Kidney (tissue), 14 donors: Measurements from ENCODE around the gene BCAS3. TPM values are rescaled to one million over a fixed set of nuclear protein-coding genes. Genes with fewer than 3 reads are reported as not detected.
A peak's percentile ranks its signal among the peaks of the same experiment; 100 is the strongest.

Experiments
- DNase-seq, 5 donors: peaks; one replicate each; pipeline ENCODE4 v3.0.0-alpha.2; 2013 to 2020
- FAIRE-seq: peaks from 2 replicates; lab custom pipeline; 2012; peaks lifted over from hg19 to GRCh38; lab: Jason Lieb, UNC
- H3K27ac ChIP-seq, 2 donors: one replicate each; pipeline ENCODE4 v1.7.0; 2013; ENCODE audit warnings: low read depth in 2 of 2, low read length in 2 of 2, inconsistent platforms in 1 of 2
- H3K27me3 ChIP-seq: one replicate; pipeline ENCODE4 v1.7.1; 2013; ENCODE audit warnings: low read length, inconsistent platforms; ENCODE audit not compliant: control insufficient read depth, insufficient read depth
- H3K36me3 ChIP-seq, 3 donors: one replicate each; pipeline versions ENCODE4 v1.7.0 to v1.7.1; 2013; ENCODE audit warnings: low read length in 3 of 3, control low read depth in 1 of 3, inconsistent platforms in 1 of 3; ENCODE audit not compliant: insufficient read depth in 3 of 3, control insufficient read depth in 2 of 3
- H3K4me1 ChIP-seq, 3 donors: one replicate each; pipeline versions ENCODE4 v1.7.0 to v1.7.1; 2013; ENCODE audit warnings: low read length in 3 of 3, inconsistent platforms in 1 of 3, low read depth in 1 of 3; ENCODE audit not compliant: control insufficient read depth in 2 of 3, insufficient read depth in 2 of 3
- H3K4me3 ChIP-seq, 3 donors: one replicate each; pipeline versions ENCODE4 v1.7.0 to v1.8.1; 2013; ENCODE audit warnings: low read length in 3 of 3, control low read depth in 1 of 3, inconsistent platforms in 1 of 3
- H3K9ac ChIP-seq, 3 donors: one replicate each; pipeline versions ENCODE4 v1.7.0 to v1.7.1; 2013; ENCODE audit warnings: low read length in 3 of 3, control low read depth in 1 of 3, inconsistent platforms in 1 of 3
- H3K9me3 ChIP-seq, 3 donors: one replicate each; pipeline versions ENCODE4 v1.7.0 to v1.7.1; 2013; ENCODE audit warnings: low read length in 3 of 3, control low read depth in 1 of 3, inconsistent platforms in 1 of 3; ENCODE audit not compliant: control insufficient read depth in 2 of 3, insufficient read depth in 1 of 3
- intact Hi-C: fragments of 100-400 bp; cut with DNase I; formaldehyde crosslinking; loops from one replicate; pipeline ENCODE4 v1.11.1; 2022
- polyA plus RNA-seq: library from polyadenylated mRNA; stranded (reverse); fragments of 350-450 nt; fragmentation: Illumina TruSeq; extraction: RNeasy Lipid Tissue Mini Kit (QIAGEN cat#74804); gene quantifications from one replicate; pipeline ENCODE4 v1.2.3, GENCODE V29; 2014; ENCODE audit warnings: low read depth, low replicate concordance; ENCODE audit not compliant: insufficient read depth
- total RNA-seq: library from RNA; stranded (reverse); fragmentation: NEBNext Ultra II Directional; extraction: Animal tissue kit (Norgen Biotek cat#: 25700); gene quantifications from one replicate; pipeline ENCODE4 v1.2.1, GENCODE V29; 2021
- TF ChIP-seq, protein P1 (sequence below): IDR thresholded peaks from 3 replicates; pipeline ENCODE4 v1.5.1; 2012; ENCODE audit warnings: mild to moderate bottlenecking, moderate library complexity, borderline replicate concordance; ENCODE audit not compliant: insufficient read depth; ENCODE audit errors: extremely low read depth
- donor health status: control.
- donor health status: control.
- donor health status: control.
- donor health status: control.
- donor health status: control.
- donor health status: DM: yes; HTN: yes; CAD: no.
- donor health status: Normal renal cell carcinoma (clear cell type).

Gene BCAS3
- total and polyA plus RNA-seq, 2 donors from 2014 or later: 18.3 to 44.1 TPM

DNA sequence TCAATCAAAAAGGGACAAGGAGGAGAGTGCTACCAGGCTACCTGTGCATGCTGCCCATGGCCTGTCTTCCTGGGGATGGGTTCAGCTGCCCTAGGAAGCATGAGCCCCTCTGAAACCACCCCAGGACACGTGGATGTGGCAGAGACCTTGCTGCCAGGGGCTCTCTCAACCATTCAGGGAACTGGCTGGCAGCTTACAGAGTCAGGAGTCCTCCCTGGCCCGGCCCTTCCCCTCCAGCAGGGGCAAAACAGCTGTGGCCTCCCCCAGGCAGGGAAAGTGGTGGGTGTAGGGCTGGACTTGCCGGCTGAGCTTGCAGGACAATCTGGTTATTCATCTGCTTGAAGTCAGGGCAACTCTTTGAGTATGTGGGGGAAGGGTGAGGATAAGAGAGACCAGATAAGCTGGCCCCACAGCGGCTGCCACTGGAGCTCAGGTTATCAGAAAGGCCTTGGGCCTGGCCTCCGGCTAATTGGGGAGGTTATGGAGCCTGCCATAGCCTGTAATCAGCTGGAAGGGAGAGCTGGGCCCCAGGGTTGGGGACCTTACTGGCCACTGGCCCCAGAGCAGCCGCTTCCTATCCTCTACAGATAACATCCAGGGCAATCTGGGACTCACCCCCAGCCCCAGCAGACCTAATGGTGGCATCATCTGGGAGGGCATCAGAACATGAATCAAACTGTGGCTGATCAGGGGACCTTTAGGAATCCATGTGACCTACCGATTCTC lies 716.4 kb downstream of the BCAS3 start:
- peak overlapping the region in 1 of 3 donors; percentile 46 for H3K9ac ChIP-seq
- no peak overlapping the region for H3K4me3 ChIP-seq

DNA sequence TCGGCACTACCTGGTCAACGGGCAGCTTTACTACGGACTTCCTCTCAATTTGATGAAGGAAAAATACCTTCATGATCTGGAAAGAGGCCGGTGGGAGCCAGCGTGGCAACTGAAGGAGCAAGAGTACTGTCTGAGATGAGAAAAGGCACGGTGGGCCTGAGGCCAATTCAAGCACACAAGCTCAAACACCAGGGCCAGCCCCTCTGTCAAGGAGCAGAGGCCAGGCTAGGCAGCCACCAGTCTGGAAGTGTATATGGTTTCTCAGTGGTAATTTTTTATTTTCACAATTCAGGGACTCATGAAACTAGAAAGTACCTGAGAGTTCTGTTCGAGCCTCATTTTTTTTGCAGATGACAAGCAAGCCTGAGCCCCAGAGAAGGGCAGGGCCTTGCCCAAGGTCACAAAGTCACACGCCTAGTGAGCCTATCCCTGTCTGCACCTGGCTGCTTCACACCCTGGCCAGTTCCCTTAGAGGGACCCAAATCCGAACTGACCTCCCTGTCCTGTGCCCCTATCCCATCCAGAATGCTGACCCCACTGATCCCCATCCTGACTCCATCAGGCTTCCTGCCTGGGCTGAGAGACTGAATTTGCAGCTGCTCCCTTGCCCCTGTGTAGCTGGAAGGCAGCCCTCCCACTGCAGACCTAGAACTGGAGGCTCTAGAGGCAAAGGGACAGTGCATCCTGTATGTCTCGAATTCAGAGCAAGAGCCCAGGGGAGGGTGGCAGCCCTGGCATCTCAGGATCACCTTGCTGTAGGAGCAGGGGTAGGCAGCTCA lies 717.2 kb downstream of the BCAS3 start:
- Histone ChIP-seq H3K27me3 (peaks cover 4% of the 10 kb centered on the region), H3K4me1 (peaks cover 0 to 23% (median 6%) of the 10 kb centered on the region in 3 donors), H3K4me3 (peak overlapping the region in 1 of 3 donors; percentile 52), H3K36me3 (no peaks in the 10 kb centered on the region), H3K27ac (peak overlapping the region; percentile 85 to 95), H3K9me3 (no peaks in the 10 kb centered on the region), H3K9ac (peak overlapping the region in 1 of 3 donors; percentile 55)
- TF ChIP-seq, protein P1, sequence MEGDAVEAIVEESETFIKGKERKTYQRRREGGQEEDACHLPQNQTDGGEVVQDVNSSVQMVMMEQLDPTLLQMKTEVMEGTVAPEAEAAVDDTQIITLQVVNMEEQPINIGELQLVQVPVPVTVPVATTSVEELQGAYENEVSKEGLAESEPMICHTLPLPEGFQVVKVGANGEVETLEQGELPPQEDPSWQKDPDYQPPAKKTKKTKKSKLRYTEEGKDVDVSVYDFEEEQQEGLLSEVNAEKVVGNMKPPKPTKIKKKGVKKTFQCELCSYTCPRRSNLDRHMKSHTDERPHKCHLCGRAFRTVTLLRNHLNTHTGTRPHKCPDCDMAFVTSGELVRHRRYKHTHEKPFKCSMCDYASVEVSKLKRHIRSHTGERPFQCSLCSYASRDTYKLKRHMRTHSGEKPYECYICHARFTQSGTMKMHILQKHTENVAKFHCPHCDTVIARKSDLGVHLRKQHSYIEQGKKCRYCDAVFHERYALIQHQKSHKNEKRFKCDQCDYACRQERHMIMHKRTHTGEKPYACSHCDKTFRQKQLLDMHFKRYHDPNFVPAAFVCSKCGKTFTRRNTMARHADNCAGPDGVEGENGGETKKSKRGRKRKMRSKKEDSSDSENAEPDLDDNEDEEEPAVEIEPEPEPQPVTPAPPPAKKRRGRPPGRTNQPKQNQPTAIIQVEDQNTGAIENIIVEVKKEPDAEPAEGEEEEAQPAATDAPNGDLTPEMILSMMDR: no peak
- no peak for FAIRE-seq
- DNase-seq: no peak
- intact Hi-C loops: no loop called here

More for the DNA sequence above, 716.4 kb downstream of the BCAS3 start:
- intact Hi-C loops: no loop called here
- no peaks in the 10 kb centered on the region for H3K36me3 ChIP-seq
- peaks cover 4% of the 10 kb centered on the region for H3K27me3 ChIP-seq
- H3K4me1 ChIP-seq: peaks cover 0 to 26% (median 6%) of the 10 kb centered on the region in 3 donors
- H3K27ac ChIP-seq: peak overlapping the region; percentile 85 to 95
- TF ChIP-seq, protein P1: no peak
- DNase-seq (peak in 3 of 5 donors; percentile 45 to 78 (median 56)), FAIRE-seq (no peak)
- no peaks in the 10 kb centered on the region for H3K9me3 ChIP-seq

DNA sequence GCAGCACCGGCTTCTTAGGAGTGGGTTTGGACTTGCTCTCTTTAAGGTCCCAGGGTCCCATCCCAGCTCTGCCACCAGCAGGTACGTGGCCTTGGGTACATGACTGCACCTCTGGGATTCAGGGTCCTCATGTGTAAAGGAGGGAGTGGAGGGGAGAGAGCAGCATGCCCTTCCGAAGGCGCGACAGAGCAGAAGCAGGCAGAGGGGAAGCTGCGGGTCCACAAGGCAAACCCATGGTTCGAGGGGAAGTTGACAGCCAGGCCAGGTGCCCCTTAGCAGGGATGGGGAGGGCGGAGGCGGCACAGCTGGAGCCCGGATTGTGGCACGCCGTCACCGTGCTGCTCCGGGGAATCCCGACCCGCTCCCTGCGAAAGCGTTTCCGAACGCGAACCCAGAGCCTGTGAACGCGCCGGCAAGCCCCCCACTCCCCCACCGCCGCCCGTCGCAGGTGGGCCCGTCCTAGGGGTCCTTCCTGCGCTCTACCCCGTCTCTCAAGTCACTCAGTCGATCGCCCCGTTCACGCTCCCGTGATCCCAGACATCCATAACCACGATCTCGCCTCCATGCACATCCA lies 717.8 kb downstream of the BCAS3 start:
- H3K36me3 ChIP-seq: no peaks in the 10 kb centered on the region
- H3K27ac ChIP-seq: peak overlapping the region; percentile 85 to 95
- H3K27me3 ChIP-seq: peaks cover 4% of the 10 kb centered on the region
- H3K4me1 ChIP-seq: peaks cover 0 to 23% (median 6%) of the 10 kb centered on the region in 3 donors
- no peak for FAIRE-seq
- TF ChIP-seq, protein P1: no peak
- intact Hi-C loops: no loop called here
- H3K9ac ChIP-seq: peak overlapping the region in 2 of 3 donors; percentile 48 to 55
- peak overlapping the region; percentile 21 to 52 (median 24) for H3K4me3 ChIP-seq
- peak in 2 of 5 donors; percentile 39 to 67 for DNase-seq
- H3K9me3 ChIP-seq: no peaks in the 10 kb centered on the region
